ENCODE results near the gene HYOU1.
"Not testable (repeated sequence)": the region's sequence is repeated elsewhere in the genome, so short reads cannot be mapped to it uniquely, and the experiment has no call there.

HYOU1 gene

DNA sequence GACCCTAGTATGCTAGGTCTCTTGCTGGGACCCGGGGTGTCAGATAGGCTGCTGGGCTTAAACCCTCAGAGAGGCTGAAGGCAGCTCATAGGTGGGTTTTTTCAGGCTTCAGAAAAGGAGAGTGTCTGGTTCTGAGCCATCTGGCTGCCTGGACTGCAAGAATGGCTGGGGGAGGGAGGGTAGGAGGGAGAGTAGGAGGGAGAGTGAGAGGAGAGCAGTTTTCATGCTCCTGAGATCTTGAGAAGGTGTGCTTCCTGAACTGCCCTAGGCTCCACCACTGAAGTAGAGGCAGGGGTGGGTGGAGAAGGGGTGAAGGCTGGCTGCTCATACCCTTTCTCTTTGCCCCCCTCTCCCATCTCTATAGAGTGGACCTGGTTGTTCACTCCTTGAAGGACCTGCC lies 32.3 kb upstream of the HYOU1 start:
- no peak for DNase-seq (ENCODE audit: low read depth, low spot score)
- H3K4me3 ChIP-seq (ENCODE audit: low read length): no peak overlapping the region

DNA sequence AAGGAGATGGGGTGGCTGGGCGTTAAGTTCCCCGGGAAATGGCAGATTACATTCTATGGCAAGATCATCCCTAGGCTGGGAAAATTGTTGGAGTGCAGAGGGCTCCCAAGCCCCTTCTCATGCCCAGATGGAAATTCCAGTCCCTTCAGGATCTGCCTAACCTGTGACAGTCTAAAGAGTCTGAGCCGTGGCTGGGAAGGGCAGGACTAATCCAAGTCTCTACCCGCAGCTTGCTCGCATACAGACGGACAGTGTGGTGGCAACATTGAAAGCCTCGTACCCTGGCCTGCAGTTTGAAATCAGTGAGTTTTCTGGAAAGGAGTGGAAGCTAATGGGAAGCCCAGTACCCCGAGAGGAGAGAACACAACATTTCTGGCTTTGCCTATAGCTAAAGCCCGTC lies 31.4 kb upstream of the HYOU1 start:
- DNase-seq (ENCODE audit: low read depth, low spot score): no peak
- H3K4me3 ChIP-seq (ENCODE audit: low read length): no peak overlapping the region

DNA sequence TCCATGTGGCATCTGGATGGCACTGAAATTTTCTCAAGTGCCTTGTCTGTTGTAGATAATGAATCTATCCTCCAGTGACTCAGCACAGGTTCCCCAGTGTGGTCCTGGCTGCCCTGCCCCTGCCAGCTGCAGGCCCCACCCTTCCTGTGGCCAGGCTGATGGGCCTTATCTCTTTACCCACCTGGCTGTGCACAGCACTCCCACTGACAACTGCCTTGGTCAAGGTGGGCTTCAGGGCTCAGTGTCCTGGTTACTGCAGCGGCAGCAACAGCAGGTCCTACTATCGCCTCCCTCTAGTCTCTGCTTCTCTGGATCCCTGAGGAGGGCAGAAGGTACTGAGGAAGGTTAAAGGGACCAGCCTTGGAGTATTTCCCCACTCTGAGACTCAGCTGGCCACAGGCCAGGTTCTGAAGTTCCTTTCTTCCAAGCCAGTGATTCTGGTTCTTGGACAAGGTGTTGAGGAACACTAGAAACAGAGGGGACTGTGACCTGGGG lies 30.8 kb upstream of the HYOU1 start:
- H3K4me3 ChIP-seq (ENCODE audit: low read length): no peak overlapping the region
- DNase-seq (ENCODE audit: low read depth, low spot score): no peak

DNA sequence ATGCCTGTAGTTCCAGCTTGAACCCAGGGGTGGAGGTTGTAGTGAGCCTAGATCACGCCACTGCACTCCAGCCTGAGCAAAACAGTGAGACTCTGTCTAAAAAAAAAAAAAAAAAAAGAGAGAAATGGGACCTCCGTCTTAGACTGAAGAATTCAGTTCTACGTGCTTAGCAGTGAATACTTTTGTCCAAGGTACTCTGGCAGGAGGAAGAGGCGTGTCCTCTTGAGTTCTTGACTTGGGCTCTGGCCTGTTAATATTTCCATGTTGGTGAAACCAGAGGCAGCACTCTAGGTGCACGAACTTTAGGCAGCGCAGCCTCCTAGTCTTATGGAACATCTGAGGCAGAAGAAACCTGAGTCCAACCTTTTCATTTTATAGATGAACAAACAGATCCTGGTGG lies 30.1 kb upstream of the HYOU1 start:
- DNase-seq (ENCODE audit: low read depth, low spot score): no peak
- no peak overlapping the region for H3K4me3 ChIP-seq (ENCODE audit: low read length)

DNA sequence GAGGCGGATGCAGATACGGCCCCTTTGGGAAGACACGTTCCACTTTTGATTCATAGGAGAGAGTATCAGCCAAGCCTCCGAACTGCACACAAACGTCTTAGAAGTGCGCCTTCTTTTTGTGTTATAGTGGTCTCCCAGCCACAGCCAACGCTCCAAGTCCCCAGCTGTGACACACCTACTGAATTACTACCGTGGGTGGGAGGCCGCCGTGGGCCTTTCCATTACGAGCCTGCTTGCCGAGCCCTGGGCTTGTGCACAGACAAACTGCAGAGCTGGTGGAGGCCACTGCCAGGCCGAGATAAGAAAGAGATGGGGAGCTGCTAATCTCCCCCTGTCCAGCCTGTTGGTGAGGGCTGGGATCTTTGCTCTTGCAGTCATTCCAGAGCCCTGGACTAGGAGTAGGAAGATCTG lies 28.4 kb upstream of the HYOU1 start:
- H3K4me3 ChIP-seq (ENCODE audit: low read length): peak overlapping the region; percentile 96
- DNase-seq (ENCODE audit: low read depth, low spot score): no peak

DNA sequence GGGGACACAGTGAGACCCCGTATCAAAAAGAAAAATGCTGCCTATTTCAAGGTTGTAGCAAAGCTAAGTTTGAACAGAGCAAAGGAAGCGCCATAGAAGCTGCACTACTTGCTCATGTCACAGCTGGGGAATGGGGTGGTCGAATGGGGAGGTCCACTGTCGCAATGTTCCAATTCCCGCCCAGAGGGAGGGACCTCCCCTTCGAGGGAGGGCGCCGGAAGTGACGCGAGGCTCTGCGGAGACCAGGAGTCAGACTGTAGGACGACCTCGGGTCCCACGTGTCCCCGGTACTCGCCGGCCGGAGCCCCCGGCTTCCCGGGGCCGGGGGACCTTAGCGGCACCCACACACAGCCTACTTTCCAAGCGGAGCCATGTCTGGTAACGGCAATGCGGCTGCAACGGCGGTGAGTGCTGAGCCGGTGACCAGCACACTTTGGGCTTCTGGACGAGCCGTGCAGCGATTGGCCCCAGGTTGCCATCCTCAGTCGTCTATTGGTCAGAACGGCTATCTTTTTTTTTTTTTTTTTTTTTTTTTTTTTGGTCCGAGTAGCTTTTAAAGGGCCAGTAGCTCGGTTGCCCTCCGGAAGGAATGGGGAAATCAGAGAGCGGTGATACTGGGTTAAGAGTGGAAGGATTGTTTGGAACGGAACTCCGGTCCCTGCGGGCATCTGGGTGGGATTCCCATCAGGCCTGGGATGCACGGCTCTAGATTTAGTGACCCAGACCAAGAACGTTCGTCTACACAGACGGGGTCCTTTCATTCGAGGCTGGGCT lies 27.8 kb upstream of the HYOU1 start, which contains the start of gene HMBS:
Gene HMBS (plus strand): TSS at position 219 of the 774 bp plus-strand sequence. CDS start 153 bp downstream, at position 372.
- peak; percentile 94 for DNase-seq (ENCODE audit: low read depth, low spot score)
- peak within 1 kb of the TSS; percentile 96 for H3K4me3 ChIP-seq (ENCODE audit: low read length)

DNA sequence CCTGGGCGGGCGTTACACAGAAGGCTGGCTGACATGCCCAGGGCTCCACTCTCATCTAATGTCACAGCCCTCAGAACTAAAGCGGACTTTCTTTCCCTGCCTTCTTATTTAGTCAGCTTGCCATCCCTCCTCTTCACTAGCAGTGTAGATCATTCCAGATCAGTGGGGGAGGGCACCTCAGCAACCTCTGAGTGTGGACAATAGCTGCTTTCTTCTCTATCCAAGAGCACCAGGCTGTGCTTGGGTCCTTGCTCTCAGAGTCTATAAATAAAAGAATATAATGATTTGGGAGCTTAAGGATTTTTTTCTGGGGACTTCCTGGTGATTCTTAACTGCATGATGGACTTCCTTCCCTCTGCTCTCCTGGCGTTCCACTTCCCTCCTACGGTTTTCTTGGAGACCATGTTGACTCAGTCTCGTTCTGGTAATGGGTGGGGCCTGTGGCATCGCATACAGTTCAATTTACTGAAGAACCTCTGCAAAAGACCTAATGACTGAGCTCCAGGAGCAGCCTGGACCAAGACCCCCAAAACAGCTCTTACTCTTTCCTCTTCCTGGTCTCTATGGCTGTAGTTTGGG lies 24.8 kb upstream of the HYOU1 start:
- no peak overlapping the region for H3K4me3 ChIP-seq (ENCODE audit: low read length)

DNA sequence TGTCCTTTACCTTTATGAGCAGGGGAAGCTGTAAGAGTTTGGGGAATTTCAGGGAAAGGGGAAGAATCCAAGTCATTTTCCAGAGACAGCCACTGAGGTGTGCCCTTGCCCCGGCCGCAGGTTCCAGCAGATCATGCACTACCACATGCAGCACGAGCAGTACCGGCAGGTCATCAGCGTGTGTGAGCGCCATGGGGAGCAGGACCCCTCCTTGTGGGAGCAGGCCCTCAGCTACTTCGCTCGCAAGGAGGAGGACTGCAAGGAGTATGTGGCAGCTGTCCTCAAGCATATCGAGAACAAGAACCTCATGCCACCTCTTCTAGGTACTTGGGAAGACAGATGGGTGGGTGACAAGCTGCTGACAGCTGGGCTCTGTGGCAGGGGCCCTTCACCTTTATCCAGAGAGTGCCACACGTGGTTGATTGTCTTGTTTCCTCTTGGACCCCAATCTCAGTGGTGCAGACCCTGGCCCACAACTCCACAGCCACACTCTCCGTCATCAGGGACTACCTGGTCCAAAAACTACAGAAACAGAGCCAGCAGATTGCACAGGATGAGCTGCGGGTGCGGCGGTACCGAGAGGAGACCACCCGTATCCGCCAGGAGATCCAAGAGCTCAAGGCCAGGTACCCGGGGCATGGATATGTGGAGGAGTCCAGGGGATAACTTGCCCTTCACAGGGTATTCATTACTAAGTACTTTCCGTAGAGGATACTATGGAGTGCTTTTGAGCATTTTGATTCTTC lies 21.8 kb upstream of the HYOU1 start:
- no peak overlapping the region for H3K4me3 ChIP-seq (ENCODE audit: low read length)
- no peak for DNase-seq (ENCODE audit: low read depth, low spot score)

More for the DNA sequence above, 24.8 kb upstream of the HYOU1 start:
- no peak for DNase-seq (ENCODE audit: low read depth, low spot score)

DNA sequence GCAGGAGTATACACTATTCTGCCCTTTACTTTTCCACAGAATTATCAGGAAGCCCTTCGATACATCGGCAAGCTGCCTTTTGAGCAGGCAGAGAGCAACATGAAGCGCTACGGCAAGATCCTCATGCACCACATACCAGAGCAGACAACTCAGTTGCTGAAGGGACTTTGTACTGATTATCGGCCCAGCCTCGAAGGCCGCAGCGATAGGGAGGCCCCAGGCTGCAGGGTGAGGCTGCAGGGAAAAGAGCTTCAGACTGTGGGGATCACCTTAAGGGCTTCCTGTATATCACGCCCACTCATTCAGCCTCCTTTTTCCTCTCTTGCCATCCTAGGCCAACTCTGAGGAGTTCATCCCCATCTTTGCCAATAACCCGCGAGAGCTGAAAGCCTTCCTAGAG lies 20.8 kb upstream of the HYOU1 start:
- no peak for DNase-seq (ENCODE audit: low read depth, low spot score)
- no peak overlapping the region for H3K4me3 ChIP-seq (ENCODE audit: low read length)

DNA sequence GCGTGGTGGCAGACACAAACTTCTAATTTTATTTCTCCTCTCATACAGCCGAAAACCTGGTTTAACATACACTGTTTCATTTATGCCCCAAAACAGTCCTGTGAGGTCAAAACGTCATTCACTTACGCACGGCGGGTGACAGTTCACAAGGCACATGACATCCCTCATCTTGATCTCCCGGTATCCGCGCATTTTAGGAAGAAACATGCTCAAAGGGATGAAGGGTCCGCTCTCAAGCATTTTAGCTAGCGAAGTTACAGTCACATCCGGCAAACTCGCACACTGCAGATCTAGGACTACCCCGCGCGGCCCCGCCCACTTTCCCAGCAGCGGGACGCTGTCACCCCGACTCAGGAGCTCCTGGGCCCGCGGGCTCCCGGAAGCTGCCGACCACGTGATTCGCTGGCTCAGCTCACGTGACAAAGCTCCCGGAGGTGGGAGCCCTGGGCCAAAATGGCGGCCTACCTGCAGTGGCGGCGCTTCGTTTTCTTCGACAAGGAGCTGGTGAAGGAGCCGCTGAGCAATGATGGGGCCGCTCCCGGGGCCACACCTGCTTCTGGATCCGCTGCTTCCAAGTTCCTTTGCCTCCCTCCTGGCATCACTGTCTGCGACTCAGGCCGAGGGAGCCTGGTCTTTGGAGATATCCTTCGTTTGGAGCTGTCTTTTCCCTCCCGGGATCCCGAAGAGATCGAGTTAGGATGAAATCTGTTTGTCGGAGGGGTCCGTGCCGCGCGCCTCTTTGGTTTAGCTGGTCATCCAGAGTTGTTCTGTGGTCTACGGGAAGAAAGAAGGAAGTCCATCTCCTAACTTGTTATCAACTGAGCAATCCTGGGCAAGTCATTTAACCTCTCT lies 10.6 kb upstream of the HYOU1 start, which contains the start of gene VPS11:
Gene VPS11 (plus strand): TSS at position 448 of the 852 bp plus-strand sequence. CDS start 6 bp downstream, at position 454.
- H3K4me3 ChIP-seq (ENCODE audit: low read length): peak within 1 kb of the TSS; percentile 79
- DNase-seq (ENCODE audit: low read depth, low spot score): peak; percentile 97

DNA sequence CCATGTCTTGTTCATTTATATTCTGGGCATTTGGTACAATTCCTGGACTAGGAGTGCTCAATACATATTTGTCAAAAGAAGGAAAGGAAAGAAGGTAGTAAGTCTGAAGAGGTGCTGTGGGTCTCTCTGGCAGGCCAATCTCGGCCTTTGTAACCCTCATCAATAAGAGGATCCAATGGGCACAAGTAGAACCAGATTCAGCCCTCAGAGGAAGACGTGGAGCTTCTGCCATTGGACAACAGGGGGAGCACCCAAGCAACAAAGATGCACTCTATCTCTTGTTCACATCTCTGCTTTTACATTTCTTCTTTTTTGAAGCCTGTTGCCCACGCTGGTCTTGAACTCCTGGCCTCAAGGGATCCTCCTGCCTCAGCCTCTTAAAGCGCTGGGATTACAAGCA lies 8.4 kb upstream of the HYOU1 start:
- H3K4me3 ChIP-seq (ENCODE audit: low read length): no peak overlapping the region

DNA sequence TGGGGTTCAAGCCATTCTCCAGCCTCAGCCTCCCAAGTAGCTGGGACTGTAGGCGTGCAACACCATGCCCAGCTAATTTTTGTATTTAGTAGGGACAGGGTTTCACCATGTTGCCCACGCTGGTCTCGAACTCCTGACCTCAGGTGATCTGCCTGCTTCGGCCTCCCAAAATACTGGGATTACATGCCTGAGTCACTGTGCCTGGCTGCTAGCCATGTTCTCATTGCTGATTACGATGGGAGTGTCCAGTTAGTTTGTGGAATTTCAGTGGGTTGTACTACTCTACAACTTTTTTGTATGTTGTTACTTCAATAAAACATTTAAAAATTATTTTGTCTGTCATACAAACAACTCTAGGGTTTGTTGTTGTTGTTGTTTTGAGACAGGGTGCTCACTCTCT lies 5.8 kb upstream of the HYOU1 start:
- no peak overlapping the region for H3K4me3 ChIP-seq (ENCODE audit: low read length)
- no peak for DNase-seq (ENCODE audit: low read depth, low spot score)

More for the DNA sequence above, 8.4 kb upstream of the HYOU1 start:
- DNase-seq (ENCODE audit: low read depth, low spot score): peak; percentile 57

DNA sequence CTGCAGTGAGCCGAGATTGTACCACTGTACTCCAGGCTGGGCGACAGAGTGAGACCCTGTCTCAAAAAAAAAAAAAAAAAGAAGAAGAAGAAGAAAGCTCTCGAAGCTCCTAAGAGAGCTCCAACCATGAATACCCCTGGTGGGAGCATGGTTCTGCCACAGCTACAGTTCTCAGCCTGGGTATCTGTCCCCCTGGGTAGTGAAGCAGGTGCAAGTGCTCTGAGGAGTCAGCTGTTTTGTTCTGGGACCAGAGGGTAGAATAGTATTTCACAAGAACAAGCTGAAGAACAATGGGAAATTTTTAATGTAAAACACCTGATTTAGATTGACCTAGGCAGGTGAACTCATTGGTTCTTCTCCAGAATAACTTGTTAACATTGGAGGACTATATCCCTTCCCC lies 4.3 kb upstream of the HYOU1 start:
- DNase-seq (ENCODE audit: low read depth, low spot score): no peak
- no peak overlapping the region for H3K4me3 ChIP-seq (ENCODE audit: low read length)

DNA sequence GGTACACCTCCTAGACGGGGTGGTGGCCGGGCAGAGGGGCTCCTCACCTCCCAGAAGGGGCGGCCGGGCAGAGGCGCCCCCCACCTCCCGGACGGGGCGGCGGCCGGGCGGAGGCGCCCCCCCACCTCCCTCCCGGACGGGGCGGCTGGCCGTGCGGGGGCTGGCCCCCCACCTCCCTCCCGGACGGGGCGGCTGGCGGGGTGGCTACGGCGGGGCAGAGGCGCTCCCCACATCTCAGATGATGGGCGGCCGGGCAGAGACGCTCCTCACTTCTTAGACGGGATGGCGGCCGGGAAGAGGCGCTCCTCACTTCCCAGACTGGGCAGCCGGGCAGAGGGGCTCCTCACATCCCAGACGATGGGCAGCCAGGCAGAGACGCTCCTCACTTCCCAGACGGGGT lies 2.1 kb upstream of the HYOU1 start:
- DNase-seq (ENCODE audit: low read depth, low spot score); H3K4me3 ChIP-seq (ENCODE audit: low read length): not testable (repeated sequence)

DNA sequence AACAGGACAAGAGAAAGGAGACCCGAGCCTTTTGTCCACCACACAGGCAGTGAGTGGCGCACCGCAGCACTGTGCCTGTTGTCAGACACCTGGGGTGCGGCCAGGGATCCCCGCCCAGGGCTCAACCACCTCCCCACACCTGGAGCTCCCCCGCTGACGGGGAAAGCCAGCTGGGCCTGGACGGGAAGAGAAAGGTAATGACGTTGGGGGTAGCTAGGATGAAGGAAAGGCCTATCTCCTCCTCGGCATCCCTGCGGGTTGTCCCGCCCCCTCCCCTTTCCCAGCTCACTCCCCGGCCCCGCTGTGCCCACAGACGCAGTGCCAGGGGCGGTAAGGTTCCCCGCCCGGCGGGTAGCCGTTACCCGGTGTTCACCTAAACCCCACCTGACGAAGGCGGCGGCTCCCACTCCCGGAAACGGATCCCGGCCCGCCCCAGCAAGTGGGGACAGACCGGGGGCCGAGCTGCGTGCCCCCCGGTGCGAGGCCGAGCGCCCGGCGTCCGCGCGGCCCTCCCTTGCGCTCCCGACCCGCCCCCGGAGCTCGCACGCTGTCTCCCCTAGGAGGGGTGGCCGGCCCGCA lies 495 bp downstream of the HYOU1 start:
- DNase-seq (ENCODE audit: low read depth, low spot score): peak; percentile 15
- peak overlapping the region; percentile 87 for H3K4me3 ChIP-seq (ENCODE audit: low read length)

DNA sequence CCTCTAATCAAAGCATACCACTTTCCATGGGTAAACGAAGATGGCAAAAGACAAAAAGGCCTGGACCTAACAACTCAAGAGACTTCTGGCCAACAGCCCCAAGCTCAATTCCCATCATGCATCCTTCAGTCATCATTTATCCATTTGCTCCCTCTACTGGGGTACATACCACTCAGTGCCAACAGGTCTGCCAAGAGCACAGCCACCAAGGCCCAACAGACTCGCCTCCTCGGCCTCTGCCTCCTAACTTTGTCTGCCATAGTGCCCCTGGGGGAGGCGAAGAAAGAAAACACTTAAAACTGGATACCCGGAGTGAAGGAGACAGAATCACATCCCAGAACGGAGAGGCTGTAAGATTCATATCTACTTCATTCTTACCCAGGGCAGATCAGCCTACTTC lies 1.1 kb downstream of the HYOU1 start:
- H3K4me3 ChIP-seq (ENCODE audit: low read length): peak overlapping the region; percentile 87
- peak; percentile 37 for DNase-seq (ENCODE audit: low read depth, low spot score)

DNA sequence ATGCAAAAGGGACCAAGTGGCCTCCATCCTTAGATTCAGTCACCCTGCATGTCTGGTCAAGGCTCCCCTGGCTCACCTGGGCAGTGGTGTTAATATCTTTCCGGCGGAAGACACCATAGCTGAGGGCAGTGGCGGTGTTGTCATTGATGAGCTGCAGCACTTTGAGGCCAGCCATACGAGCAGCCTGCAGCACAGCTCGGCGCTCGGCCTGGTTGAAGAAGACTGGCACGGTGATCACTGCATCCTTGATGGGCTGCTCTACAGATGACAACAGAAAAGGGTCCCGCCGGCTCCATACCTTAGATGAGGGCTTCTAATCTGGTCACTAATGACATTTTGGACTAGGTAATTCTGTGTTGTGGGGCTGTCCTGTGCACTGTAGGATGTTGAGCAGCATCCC lies 2.6 kb downstream of the HYOU1 start:
- H3K4me3 ChIP-seq (ENCODE audit: low read length): no peak overlapping the region
- no peak for DNase-seq (ENCODE audit: low read depth, low spot score)

DNA sequence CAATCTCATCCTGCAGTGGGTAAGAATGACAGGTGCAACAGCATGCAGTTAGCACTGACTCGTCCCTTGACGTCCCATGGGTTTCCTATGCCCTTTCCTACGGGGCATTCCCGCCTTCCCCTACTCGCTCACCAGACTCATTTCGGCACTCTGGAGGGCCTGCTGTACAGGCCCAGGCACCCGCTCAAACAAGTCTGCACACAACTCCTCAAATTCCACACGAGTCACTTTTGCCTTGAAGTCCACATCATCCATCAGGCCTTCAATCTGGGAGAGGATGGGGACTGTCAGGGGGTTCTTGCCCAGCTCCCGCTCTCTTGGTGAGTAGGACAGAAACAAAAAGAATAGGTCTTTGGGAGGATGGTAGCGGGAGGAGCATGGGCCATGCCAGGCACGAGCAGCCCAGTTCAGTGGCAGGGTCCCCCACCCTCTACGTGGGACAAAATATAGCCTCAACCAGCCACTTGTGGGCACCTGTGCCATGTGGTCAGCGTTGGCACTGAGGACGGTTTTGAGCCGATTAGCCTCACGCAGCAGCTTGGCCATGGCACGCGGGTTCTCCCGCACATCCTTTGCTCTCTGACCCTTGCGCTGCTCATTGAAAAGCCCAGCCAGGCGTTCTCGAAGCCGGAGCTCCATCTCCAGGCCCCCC lies 4.7 kb downstream of the HYOU1 start:
- no peak for DNase-seq (ENCODE audit: low read depth, low spot score)
- no peak overlapping the region for H3K4me3 ChIP-seq (ENCODE audit: low read length)
